AG20443 (cell line): ENCODE data around the gene VAT1L.
"Not testable (repeated sequence)": the region's sequence is repeated elsewhere in the genome, so short reads cannot be mapped to it uniquely, and the experiment has no call there.

Source experiments
- DNase-seq: peaks from one replicate; pipeline ENCODE4 v3.0.0; 2012; ENCODE audit warnings: low spot score, mixed read lengths

The VAT1L gene

DNA sequence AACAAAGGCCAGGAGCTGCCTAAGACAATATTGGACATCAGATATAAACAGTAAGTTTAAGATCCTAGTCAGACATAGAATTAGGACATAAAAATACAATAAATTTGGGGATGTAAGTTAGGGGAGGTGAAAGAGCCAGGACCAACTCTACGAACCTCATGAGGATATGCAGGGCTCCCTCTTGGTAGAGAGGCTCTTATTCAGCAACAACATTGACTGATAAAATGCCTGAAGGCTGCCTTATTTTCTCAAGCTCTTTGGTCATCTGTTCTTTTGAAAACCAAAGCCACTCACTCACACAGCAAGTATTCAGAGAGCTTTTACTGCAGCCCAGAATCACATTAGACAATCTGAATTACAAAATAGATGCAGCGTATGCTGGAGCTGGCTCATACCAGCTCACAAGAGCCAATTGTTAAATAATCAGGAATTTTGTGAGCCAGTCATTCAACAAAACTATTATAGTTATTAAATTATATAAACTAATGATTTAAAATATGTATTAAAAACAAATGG, 125.4 kb downstream of the VAT1L start:
- DNase-seq: no peak

DNA sequence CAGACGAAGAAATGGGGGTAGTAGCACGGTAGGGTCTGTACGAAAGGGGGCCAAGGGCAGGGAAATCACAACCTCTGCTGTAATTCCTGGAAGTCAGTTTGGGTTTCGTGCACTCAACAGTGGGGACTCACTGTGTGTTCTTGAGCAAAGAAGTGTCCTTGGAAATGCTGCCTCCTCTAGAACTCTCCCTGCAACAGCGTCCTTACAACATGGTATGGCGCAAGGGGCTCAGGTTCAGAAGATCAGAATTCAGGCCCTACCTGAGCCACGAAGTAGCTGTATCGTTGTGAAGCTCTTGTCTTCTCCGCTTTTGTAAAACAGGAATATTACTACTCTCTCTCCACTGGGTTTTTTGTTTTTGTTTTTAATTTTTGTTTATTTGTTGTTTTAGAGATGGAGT, 127.7 kb downstream of the VAT1L start:
- DNase-seq: no peak

DNA sequence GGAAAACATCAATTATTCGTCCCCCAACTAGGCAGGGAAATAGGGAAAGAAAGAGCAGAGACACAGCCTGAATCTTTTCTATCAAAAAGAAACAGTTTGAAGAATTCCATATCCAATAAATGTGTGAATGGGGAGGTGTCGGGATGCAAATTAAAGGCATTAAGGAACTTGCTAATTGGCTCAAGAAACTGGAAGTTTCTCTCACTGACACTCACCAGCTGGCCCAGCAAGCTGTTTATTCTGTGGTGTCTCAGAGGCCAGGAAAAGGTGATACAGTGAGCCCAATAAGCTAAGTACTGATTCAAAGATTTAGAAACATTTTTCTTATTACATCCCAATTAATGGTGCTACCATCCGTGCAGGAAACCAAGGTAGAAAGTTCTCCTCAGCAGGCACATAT, 129.6 kb downstream of the VAT1L start:
- no peak for DNase-seq

DNA sequence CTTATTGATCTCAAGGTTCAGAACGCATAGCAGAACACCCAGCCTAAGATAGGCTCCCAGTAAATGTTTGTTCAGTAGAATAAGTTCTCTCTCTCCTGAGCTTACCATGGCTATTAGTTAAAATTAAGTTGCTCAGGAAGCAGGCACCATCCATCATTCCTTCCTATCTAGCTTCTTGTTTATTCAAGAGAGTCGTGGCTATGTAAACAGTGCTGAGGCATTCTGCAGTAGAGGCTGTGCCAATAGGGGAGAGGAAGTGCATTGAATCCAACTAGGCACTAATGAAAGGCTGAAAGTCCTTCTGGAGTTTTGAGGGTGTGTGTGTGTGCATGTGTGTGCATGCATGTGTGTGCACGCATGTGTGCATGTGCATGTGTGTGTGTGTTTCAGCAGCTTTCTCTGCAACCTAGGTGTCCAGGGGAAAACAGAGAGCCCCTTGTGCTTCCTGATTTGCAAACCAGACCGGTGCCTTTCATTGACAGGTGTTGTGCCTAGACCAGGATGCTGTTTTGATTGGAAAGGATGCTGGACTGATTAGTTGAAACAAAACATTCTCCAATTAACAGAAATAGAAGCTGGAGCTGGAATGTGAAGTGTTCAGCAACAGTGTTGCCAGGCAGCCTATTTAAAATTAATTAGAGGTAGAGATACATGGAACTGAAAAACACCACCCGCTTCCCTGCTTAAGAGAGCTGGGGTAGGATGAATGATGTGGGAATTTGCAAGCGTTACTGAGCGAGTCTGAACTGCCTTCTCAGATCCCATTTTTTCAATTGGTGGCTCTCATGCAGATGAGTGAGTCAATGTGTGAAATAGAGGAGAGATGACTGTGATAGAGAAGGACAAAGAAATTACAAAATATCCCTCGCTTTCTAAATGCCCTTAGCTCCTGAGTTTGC, 130.7 kb downstream of the VAT1L start:
- no peak for DNase-seq

DNA sequence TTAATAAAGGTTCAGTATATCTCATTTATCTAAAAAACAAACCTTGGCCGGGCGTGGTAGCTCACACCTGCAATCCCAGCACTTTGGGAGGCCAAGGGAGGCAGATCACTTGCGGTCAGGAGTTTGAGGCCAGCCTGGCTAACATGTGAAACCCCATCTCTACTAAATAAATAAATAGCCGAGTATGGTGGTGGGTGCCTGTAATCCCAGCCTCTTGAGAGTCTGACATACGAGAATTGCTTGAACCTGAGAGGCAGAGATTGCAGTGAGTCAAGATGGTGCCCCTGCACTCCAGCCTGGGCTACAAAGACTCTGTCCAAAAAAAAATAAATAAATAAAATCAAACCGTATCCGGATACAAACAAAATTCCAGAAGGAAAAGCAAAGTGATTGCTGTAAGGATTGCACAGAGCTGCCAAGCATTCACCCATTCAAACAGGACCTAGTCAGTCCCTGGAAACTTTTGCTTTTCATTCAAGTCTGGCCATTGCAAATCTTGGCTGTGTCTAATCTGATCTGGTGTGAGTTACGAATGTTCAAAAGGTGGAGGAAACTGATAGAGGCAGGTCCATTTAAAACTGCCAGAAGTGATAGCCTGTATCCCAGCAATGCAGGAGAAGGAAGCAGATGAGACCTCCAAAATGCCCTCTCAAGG, 131.5 kb downstream of the VAT1L start:
- no peak for DNase-seq

GRCh38 chr16:77920984-77921383, 132.6 kb downstream of the VAT1L start:
- no peak for DNase-seq

DNA sequence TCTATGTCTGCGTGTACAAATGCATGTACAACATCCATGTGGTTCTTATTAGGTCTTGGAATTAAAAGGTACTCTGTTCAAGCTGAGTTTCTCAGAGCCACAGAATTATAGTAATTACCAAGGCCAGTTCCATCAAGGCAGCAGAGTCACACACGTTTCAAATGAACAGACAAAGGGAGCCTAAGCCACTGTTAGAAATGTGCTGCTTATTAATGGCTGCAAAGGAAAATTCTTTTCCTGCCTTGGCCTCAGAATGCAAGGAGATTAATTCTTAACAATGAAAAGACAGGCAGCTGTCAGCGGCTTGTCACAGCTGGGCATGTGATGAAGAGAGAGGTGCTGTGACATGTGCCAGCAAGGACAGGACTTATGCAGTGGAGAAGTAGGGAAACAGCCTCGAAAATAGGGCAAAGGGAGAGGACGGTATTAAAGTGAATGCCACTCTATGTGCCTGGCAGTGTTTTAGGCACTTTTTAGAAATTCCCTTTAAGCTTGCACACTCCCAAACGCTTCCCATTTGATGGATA, 133.9 kb downstream of the VAT1L start:
- DNase-seq: no peak

- DNase-seq: no peak
These were observed 137.2 kb downstream of the VAT1L start for GRCh38 chr16:77925531-77925930.

DNA sequence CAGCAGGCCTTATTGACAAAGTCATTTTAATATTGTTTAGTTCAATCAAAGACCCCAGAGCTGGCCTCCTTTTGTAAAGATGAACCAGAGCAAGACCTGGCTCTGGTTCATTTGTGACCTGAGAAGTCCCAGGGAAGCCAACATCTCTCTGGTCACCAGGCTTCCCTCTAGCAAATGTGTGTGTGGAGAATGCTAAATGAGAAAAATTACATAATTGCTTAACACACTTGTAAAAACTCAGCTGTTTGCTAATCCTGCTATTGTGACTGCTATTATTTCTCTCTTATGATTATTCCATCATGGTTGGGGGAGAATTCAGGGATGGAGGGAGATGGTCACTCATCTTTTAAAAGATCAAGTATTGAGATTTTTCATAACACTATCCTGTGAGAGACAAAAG, 139.7 kb downstream of the VAT1L start:
- no peak for DNase-seq

GRCh38 chr16:77929004-77929403, 140.6 kb downstream of the VAT1L start:
- DNase-seq: no peak

DNA sequence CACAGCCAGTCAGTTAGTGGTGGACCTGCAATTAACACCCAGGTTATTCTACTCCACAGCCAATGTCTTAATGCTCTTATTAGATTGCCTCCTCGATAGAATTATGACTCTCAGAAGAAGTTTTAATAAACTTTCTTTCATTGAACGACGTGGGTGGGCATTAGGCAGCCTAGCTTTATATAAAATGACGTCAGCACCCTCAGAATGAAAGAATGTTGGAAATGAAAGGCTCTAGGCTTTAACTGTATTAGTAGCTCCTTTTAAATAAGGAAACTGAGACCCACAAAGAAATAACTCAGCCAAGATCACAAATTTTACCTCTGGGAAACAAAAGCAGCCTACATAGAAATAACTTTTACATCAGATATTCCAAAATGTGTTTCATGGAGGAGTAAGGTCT, 142.7 kb downstream of the VAT1L start:
- no peak for DNase-seq

DNA sequence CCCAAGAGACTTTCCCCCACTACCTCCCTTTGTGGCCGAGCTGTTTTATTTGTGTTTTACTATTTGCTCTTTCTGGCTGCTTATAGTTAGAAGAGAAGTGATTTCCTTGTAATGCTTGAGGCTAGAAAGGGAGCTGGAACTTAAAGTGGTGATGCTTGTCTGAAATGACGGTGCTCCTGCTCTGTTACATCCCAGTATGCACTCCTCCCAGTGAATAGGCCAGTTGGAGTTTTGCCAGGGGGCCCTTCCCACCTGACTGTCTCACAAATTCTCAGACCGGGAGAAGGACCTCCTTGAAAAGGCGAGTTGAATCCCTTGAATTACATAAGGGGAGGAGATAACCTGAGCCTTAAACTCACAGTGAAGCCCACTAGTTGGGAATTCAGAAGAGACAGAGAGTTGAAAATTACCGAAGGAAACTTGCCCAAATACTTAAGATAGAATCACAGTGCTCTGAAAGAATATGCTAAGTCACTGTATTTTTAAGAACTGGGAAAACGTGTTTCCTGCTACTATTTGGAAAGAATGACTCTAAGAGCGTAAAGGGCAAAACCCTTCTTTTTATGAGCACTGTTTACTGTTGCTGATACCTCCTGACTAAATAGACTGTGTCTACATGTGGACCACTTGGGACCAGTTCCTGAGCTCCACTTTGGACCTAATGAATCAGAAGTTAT, 149.2 kb downstream of the VAT1L start:
- no peak for DNase-seq

DNA sequence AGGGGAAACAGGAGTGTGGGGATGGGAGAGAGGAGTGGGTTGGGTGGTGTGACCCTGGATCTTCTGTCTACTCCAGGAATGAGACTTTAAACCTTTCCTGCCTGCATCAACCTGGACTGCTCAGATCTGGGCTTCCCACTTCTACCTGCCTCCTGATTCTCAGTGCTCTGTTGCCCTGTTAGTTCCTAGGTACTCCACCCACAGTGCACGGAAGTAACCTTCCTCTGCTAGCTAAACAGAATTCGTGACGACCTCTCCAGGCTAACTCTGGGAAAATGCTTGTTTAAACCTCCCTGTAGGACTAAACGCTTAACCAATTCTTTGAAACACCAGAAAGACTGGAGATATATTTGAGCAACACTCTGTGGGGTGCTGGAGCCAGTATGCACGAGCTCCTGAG, 150.5 kb downstream of the VAT1L start:
- DNase-seq: no peak

GRCh38 chr16:77939968-77940367, 151.6 kb downstream of the VAT1L start:
- DNase-seq: no peak

DNA sequence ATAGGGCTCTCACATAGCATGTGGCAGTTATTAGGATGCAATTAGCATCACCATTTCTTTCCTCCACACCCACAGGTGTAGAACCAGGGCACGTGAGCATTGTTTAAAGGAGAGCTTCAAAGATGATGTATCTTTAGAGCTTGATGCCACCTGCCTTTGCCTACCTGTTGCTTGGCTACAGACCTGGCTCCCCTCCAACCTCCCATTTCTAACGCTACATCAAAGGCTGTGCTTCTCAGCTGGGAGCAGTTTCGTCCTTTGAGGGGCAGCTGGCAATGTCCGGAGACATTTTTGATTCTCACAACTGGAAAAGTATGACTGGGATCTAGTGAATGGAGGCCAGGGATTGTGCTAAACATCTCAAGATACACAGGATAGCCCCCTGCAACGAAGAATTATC, 155.4 kb downstream of the VAT1L start:
- DNase-seq: no peak

DNA sequence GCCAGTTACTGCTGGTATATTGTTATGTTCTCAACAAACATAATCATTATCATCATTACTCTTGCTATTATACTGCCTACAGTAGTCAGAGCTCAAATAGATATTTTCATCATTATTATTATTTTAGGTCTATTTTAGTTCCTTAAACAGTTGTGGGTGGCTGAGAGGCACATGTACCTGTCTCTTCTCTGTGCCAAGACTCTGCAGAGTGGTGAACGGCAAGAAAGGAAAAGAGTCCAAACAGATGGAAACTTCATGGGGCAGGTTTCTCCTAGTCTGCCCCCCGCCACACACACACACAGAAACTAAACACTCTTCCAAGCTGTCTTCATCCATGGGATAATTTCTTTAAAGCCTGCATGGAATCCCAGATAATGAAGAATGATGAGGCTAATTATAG, 156.3 kb downstream of the VAT1L start:
- DNase-seq: no peak

DNA sequence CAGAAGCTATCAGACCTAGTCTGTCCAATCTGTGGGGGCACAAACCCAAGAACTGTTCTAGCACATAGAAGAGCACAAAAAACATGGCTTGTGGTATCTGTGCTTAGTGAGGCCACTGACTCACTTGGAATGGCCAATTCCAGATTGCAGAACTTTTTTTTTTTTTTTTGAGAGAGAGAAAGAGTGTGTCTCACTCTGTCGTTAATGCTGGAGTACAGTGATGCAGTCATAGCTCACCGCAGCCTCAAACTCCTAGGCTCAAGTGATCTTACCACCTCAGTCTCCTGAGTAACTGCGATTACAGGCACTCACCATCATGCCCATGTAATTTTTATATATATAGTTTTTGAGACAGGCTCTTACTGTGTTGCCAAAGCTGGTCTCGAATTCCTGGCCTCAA, 156.8 kb downstream of the VAT1L start:
- DNase-seq: no peak

DNA sequence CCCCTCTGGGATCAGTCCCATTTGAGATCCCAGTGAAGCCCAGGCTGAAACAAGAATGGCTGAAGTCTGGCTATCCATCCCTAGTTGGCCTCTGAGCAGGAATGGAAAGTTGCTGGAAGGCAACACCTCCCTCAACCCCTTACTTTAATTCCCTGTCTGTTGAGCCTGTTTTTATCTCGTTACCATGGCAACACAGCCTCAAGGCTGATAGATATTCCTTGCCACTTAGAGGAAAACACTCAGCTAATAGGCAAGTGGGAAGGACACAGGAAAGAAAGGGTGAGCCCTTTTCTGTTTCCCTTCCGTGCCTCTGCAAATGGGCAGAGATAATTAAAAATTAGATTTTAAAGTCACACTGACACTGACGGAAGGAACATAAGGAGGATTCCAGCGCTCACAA, 158.5 kb downstream of the VAT1L start:
- no peak for DNase-seq

DNA sequence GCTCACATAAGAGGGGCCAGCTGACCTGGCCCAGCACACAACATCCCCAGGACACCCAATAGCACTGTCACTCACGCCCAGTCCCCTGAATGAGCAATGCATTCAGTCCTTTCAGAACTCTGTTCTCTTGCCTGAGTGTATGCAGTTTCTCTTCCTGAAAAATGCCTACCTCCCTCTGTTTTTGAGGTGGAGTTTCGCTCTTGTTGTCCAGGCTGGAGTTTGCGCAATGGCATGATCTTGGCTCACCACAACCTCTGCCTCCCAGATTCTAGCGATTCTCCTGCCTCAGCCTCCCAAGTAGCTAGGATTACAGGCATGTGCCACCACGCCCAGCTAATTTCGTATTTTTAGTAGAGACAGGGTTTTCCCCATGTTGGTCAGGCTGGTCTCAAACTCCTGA, 159.2 kb downstream of the VAT1L start:
- DNase-seq: not testable (repeated sequence)

- DNase-seq: no peak
These were observed 160.5 kb downstream of the VAT1L start for GRCh38 chr16:77948835-77949234.

- DNase-seq: no peak
These were observed 161.1 kb downstream of the VAT1L start for GRCh38 chr16:77949445-77949844.

- DNase-seq: no peak
These were observed 163.4 kb downstream of the VAT1L start for GRCh38 chr16:77951788-77952187.

DNA sequence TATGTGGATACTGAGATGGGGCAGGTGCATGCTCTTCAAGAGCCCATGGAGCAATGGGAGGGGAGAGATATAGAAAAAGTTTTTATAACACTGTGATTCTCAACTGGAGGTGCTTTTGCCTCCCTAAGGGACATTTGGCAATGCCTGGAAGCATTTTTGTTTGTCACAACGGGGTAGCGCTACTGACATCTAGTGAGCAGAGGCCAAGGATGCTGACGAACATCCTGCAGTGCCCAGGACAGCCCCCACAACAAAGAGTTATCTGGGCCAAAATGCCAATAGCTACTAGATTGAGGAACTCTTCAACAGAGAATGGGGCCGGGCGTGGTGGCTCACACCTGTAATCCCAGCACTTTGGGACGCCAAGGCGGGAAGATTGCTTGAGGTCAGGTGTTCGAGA, 166.8 kb downstream of the VAT1L start:
- no peak for DNase-seq
